SK-N-SH treated with all-trans-retinoic acid at 6 μM for 48 hours (cell line): ENCODE measurements around the gene SLC2A4.

ENCODE experiments used
- ISL1 ChIP-seq: fragments of 250-450 bp; sonication (Bioruptor Pico); IDR thresholded peaks from 2 replicates; pipeline ENCODE4 v2.1.2; 2022; ENCODE audit warnings: mild to moderate bottlenecking, moderate library complexity
- ZNF70 ChIP-seq: fragments of 450-650 bp; formaldehyde crosslinking; IDR thresholded peaks from 2 replicates; pipeline ENCODE4 v1.5.0; 2020; ENCODE audit warnings: mild to moderate bottlenecking, moderate library complexity
- TF ChIP-seq, protein P1 (sequence below): fragments of 250-450 bp; sonication (Bioruptor Pico); IDR thresholded peaks from 2 replicates; pipeline ENCODE4 v1.5.0; 2020; ENCODE audit warnings: mild to moderate bottlenecking, moderate library complexity

DNA sequence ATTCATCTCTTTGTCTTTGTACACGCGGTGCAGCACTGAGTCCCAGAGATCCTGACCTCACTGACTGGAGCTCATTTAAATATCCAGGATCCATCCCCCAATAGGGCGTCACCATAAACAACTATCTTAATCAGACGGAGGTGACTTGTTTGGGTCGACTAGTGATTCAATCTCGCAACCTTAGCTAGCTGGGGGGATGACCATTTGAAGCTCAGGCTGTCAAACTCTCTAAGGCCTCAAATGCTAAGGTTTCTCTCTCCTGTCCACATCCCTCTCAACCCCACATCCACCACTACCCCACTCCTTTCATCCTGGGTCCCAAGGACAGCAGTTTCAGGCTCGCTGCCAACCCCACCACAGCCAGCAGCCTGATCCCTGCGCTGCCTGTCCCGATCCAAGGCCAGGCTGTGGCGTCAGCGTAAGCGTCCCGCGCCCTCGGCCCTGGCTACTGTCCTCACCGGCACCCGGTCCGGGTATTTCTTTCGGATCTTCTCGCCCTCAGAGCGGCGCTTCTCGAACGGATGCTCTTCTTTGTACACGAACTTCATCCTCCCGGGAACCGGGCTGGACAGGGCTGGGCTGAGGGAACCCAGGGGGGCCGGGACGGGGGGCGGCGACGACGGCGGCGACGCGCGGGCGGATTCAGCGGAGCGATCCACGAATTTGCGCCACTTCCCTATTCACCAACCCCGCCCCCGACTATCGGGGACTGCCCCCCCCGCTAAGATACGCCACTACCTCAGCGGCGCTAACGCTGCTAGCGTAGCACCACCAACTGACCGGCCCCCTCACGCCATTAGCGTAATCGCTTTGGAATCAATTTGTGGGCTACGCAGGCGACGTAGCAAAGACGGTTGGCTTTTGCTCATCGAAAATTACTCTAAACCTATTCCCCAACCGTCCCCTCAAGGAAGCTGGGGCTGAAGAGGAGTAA lies 39.5 kb upstream of the SLC2A4 start, which contains the start of gene GABARAP:
- TF ChIP-seq ISL1 (no peak), ZNF70 (no peak)
- TF ChIP-seq, protein P1, sequence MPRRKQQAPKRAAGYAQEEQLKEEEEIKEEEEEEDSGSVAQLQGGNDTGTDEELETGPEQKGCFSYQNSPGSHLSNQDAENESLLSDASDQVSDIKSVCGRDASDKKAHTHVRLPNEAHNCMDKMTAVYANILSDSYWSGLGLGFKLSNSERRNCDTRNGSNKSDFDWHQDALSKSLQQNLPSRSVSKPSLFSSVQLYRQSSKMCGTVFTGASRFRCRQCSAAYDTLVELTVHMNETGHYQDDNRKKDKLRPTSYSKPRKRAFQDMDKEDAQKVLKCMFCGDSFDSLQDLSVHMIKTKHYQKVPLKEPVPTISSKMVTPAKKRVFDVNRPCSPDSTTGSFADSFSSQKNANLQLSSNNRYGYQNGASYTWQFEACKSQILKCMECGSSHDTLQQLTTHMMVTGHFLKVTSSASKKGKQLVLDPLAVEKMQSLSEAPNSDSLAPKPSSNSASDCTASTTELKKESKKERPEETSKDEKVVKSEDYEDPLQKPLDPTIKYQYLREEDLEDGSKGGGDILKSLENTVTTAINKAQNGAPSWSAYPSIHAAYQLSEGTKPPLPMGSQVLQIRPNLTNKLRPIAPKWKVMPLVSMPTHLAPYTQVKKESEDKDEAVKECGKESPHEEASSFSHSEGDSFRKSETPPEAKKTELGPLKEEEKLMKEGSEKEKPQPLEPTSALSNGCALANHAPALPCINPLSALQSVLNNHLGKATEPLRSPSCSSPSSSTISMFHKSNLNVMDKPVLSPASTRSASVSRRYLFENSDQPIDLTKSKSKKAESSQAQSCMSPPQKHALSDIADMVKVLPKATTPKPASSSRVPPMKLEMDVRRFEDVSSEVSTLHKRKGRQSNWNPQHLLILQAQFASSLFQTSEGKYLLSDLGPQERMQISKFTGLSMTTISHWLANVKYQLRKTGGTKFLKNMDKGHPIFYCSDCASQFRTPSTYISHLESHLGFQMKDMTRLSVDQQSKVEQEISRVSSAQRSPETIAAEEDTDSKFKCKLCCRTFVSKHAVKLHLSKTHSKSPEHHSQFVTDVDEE (CRISPR knock-in tag): no peak
